HCT116 (cell line): ENCODE data around the gene GLDN. TPM values are rescaled to one million over a fixed set of nuclear protein-coding genes. Genes with fewer than 3 reads are reported as not detected.

ENCODE experiments used
- ATAC-seq: fragments of 200-7000 bp; cut with Tn5 transposase; 2 replicates; pipeline ENCODE4 v1.9.1; 2020; ENCODE audit warnings: mild to moderate bottlenecking, moderate library complexity
- BruUV-seq: library from RNA; stranded (reverse); fragments of 400-500 nt; replicated peaks from 2 replicates; lab custom pipeline; 2021; lab: Mats Ljungman, UMichigan
- CTCF ChIA-PET: fragments of 300-600 bp; sonication (Branson Sonifier 250); formaldehyde crosslinking; loops from one replicate; lab custom pipeline; 2021; ENCODE audit warnings: antibody characterized with exemption; lab: Charles Lee
- POLR2A ChIA-PET: fragments of 300-600, 350-600 bp; sonication (Branson Sonifier 250); formaldehyde crosslinking; loops from one replicate; lab custom pipeline; 2021; ENCODE audit warnings: antibody characterized with exemption; lab: Charles Lee
- RAD21 ChIA-PET, 2 experiments: fragments of 300-600 bp; sonication (Branson Sonifier 250); formaldehyde crosslinking; loops; one replicate each; lab custom pipeline; 2023; ENCODE audit warnings: low total read pairs in 2 of 2; ENCODE audit not compliant: uncharacterized antibody in 2 of 2, unreplicated experiment in 2 of 2, low non-redundant PET in 1 of 2; lab: Charles Lee
- DNase-seq: peaks from one replicate; pipeline ENCODE4 v3.0.0-alpha.2; 2010; ENCODE audit warnings: low read depth, low spot score
- H2AFZ ChIP-seq: fragments of 200-600 bp; shearing (Covaris generic), sonication (generic); 2 replicates; pipeline ENCODE4 v1.6.1; 2017; ENCODE audit warnings: low read depth, mixed run types, mixed read lengths, antibody characterized with exemption, low read length; ENCODE audit not compliant: poor library complexity, severe bottlenecking
- H3K27ac ChIP-seq: 2 replicates; pipeline ENCODE4 v1.5.1; 2012; ENCODE audit warnings: low read depth, low read length
- H3K27me3 ChIP-seq: fragments of 200-600 bp; sonication (generic); 2 replicates; pipeline ENCODE4 v1.6.1; 2016; ENCODE audit warnings: mixed run types, low read length, mixed read lengths; ENCODE audit not compliant: insufficient read depth
- H3K36me3 ChIP-seq, 2 experiments: fragments of 200-500 bp in 1 of 2; fragments of 200-600 bp in 1 of 2; sonication (Bioruptor generic) in 1 of 2; sonication (generic) in 1 of 2; 2 replicates each; pipeline versions ENCODE4 v1.5.1 to v1.6.1; 2014 to 2016; ENCODE audit warnings: low read length in 2 of 2, inconsistent platforms in 1 of 2, mixed read lengths in 1 of 2, mixed run types in 1 of 2; ENCODE audit not compliant: insufficient read depth in 2 of 2, control insufficient read depth in 1 of 2
- H3K4me1 ChIP-seq, 2 experiments: fragments of 200-600 bp in 1 of 2; sonication (generic) in 1 of 2; 2 replicates each; pipeline versions ENCODE4 v1.5.1 to v1.6.1; 2012 to 2017; ENCODE audit warnings: low read length in 2 of 2, inconsistent platforms in 1 of 2, mild to moderate bottlenecking in 1 of 2, mixed read lengths in 1 of 2, mixed run types in 1 of 2, moderate library complexity in 1 of 2; ENCODE audit not compliant: insufficient read depth in 2 of 2, control insufficient read depth in 1 of 2
- H3K4me2 ChIP-seq: fragments of 200-600 bp; sonication (generic); 2 replicates; pipeline ENCODE4 v1.6.1; 2017; ENCODE audit warnings: mixed run types, low read length, mixed read lengths
- H3K4me3 ChIP-seq, 2 experiments: fragments of 200-600 bp in 1 of 2; sonication (generic) in 1 of 2; replicated peaks in 1 of 2; 2 replicates each; pipeline ENCODE4 v1.5.1; 2011 to 2016; ENCODE audit warnings: low read length in 2 of 2, control low read depth in 1 of 2, low read depth in 1 of 2, mild to moderate bottlenecking in 1 of 2, mixed read lengths in 1 of 2, mixed run types in 1 of 2
- H3K79me2 ChIP-seq: fragments of 200-600 bp; sonication (generic); 2 replicates; pipeline ENCODE4 v1.6.1; 2017; ENCODE audit warnings: mild to moderate bottlenecking, mixed run types, low read length, moderate library complexity, mixed read lengths; ENCODE audit not compliant: insufficient read depth
- H3K9ac ChIP-seq: fragments of 200-600 bp; sonication (generic); 2 replicates; pipeline ENCODE4 v1.6.1; 2016; ENCODE audit warnings: low read length, mixed read lengths
- H3K9me2 ChIP-seq: fragments of 200-600 bp; sonication (generic), shearing (Covaris generic); 2 replicates; pipeline ENCODE4 v1.6.1; 2017; ENCODE audit warnings: mixed run types, mild to moderate bottlenecking, moderate library complexity; ENCODE audit not compliant: insufficient read depth
- H3K9me3 ChIP-seq, 2 experiments: fragments of 200-500 bp in 1 of 2; fragments of 200-600 bp in 1 of 2; sonication (Bioruptor generic) in 1 of 2; sonication (generic) in 1 of 2; 2 replicates each; pipeline ENCODE4 v1.6.1; 2014 to 2017; ENCODE audit warnings: low read length in 2 of 2, mixed read lengths in 2 of 2, inconsistent platforms in 1 of 2, low read depth in 1 of 2, mild to moderate bottlenecking in 1 of 2, mixed run types in 1 of 2, moderate library complexity in 1 of 2; ENCODE audit not compliant: control insufficient read depth in 1 of 2, insufficient read depth in 1 of 2
- H4K20me1 ChIP-seq: fragments of 200-600 bp; sonication (generic), shearing (Covaris generic); 2 replicates; pipeline ENCODE4 v1.6.1; 2017; ENCODE audit warnings: mixed run types, mild to moderate bottlenecking, moderate library complexity; ENCODE audit not compliant: insufficient read depth
- CBX3 ChIP-seq: IDR thresholded peaks from 2 replicates; pipeline ENCODE4 v1.6.1; 2012; ENCODE audit warnings: low read depth
- CEBPB ChIP-seq: IDR thresholded peaks from 2 replicates; pipeline ENCODE4 v1.6.1; 2012; ENCODE audit warnings: low read depth
- CTCF ChIP-seq, 3 experiments: fragments of 200-600 bp in 1 of 3; sonication (generic) in 1 of 3; IDR thresholded peaks in 2 of 3; conservative IDR thresholded peaks in 1 of 3; 2 replicates each; pipeline ENCODE4 v1.5.1; 2012 to 2017; ENCODE audit warnings: low read depth in 2 of 3, low read length in 2 of 3, antibody characterized with exemption in 1 of 3, borderline replicate concordance in 1 of 3, control low read depth in 1 of 3, mild to moderate bottlenecking in 1 of 3, mixed read lengths in 1 of 3, mixed run types in 1 of 3, moderate library complexity in 1 of 3; ENCODE audit not compliant: insufficient read depth in 1 of 3
- EGR1 ChIP-seq: IDR thresholded peaks from 2 replicates; pipeline ENCODE4 v1.6.1; 2012; ENCODE audit warnings: low read depth
- JUND ChIP-seq: IDR thresholded peaks from 2 replicates; pipeline ENCODE4 v1.6.1; 2012
- POLR2AphosphoS5 ChIP-seq: IDR thresholded peaks from 2 replicates; pipeline ENCODE4 v1.6.1; 2011; ENCODE audit warnings: mild to moderate bottlenecking, low read depth, low read length, moderate library complexity
- RAD21 ChIP-seq: IDR thresholded peaks from 2 replicates; pipeline ENCODE4 v1.6.1; 2012; ENCODE audit warnings: low read depth, mild to moderate bottlenecking
- SP1 ChIP-seq: IDR thresholded peaks from 2 replicates; pipeline ENCODE4 v1.6.1; 2012; ENCODE audit warnings: low read depth
- SRF ChIP-seq: IDR thresholded peaks from 2 replicates; pipeline ENCODE4 v1.6.1; 2012; ENCODE audit warnings: low read depth
- TCF7L2 ChIP-seq: IDR thresholded peaks from 2 replicates; pipeline ENCODE4 v1.7.0; 2011; ENCODE audit warnings: borderline replicate concordance, inconsistent platforms; ENCODE audit not compliant: insufficient read depth, insufficient read length; ENCODE audit errors: extremely low read depth
- YY1 ChIP-seq: IDR thresholded peaks from 2 replicates; pipeline ENCODE4 v1.6.1; 2011; ENCODE audit warnings: low read length, low read depth, moderate library complexity, mild to moderate bottlenecking; ENCODE audit not compliant: insufficient replicate concordance; ENCODE audit errors: extremely low read depth
- ZFX ChIP-seq: fragments of 450-650 bp; IDR thresholded peaks from 2 replicates; pipeline ENCODE4 v1.6.1; 2017
- intact Hi-C: fragments of 100-400 bp; cut with micrococcal nuclease; formaldehyde crosslinking; loops from 2 replicates; pipeline ENCODE4 v1.10.0; 2022
- total RNA-seq: library from RNA; stranded (reverse); gene quantifications from one replicate; pipeline ENCODE4 v1.2.1, GENCODE V29; 2021; ENCODE audit not compliant: unreplicated experiment
- TF ChIP-seq, protein P1 (sequence below): IDR thresholded peaks from 2 replicates; pipeline ENCODE4 v1.6.1; 2012

GLDN gene
- total RNA-seq, 1 experiment from 2014 or later = 3.0 TPM

DNA sequence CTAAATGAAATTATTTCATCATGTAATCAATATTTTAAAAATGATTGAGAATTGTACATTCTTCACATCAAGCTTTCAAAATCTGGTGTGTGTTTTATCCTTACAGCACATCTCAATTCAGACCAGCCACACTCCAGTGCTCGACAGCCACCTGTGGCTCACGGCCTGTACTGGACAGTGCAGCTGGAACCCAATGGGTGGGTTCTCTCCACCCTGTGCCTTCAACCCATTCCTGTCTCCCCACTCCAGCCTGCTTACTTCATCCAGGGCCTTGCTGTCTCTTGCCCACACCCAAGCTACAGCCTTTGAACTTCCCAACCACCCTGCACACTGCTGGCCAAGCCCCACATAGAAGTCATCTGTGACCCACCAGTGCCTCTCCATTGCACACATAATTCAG, 20.6 kb upstream of the GLDN start:
- no peak overlapping the region for H3K4me3 ChIP-seq
- H3K9me3 ChIP-seq = no peaks in the 10 kb centered on the region
- ChIA-PET POLR2A (no interaction called here), CTCF (no interaction called here), RAD21 (no interaction called here)
- no peak overlapping the region for H3K4me2 ChIP-seq
- H3K27ac ChIP-seq = no peak overlapping the region
- no peaks in the 10 kb centered on the region for H3K4me1 ChIP-seq
- no peaks in the 10 kb centered on the region for H3K36me3 ChIP-seq
- intact Hi-C loops = no loop called here
- no peaks in the 10 kb centered on the region for H3K27me3 ChIP-seq
- H4K20me1 ChIP-seq = no peaks in the 10 kb centered on the region
- no TSS peak for BruUV-seq
- H2AFZ ChIP-seq = no peak overlapping the region
- H3K79me2 ChIP-seq = no peaks in the 10 kb centered on the region
- no peak overlapping the region for H3K9ac ChIP-seq
- ATAC-seq (no peak), DNase-seq (no peak)
- no peak for TF ChIP-seq CTCF (IDR thresholded peaks at IDR 0.05 in 2 of 3, conservative IDR thresholded peaks at IDR 0.05 in 1 of 3; ENCODE audit: borderline replicate concordance in 1 of 3, insufficient read depth in 1 of 3, low read depth in 2 of 3, low read length in 2 of 3)
- TF ChIP-seq RAD21 = no peak
- no peak for TF ChIP-seq YY1
- no peak for TF ChIP-seq SP1
- no peak for TF ChIP-seq ZFX
- TF ChIP-seq SRF = no peak
- TF ChIP-seq JUND = no peak
- TF ChIP-seq TCF7L2 = no peak
- no peak for TF ChIP-seq CEBPB
- no peak for TF ChIP-seq EGR1
- no peak for TF ChIP-seq CBX3
- TF ChIP-seq, protein P1, sequence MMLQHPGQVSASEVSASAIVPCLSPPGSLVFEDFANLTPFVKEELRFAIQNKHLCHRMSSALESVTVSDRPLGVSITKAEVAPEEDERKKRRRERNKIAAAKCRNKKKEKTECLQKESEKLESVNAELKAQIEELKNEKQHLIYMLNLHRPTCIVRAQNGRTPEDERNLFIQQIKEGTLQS = no peak
- no peak for TF ChIP-seq POLR2AphosphoS5
- H3K9me2 ChIP-seq = no peaks in the 10 kb centered on the region
